Measurements from ENCODE around the gene PCDHGA4.
"Not testable (repeated sequence)": the region's sequence is repeated elsewhere in the genome, so short reads cannot be mapped to it uniquely, and the experiment has no call there.

The PCDHGA4 gene

GRCh38 chr5:141354900-141355469, at the start of gene PCDHGA4:
PCDHGA4 (plus strand) TSS chr5:141355021; CDS start chr5:141355108, 87 bp downstream.
- no peak for DNase-seq (ENCODE audit: low read depth)

- no peak for DNase-seq (ENCODE audit: low read depth)
These were observed 48.2 kb upstream of the PCDHGA4 start for GRCh38 chr5:141306630-141307029.

- DNase-seq (ENCODE audit: low read depth) = no peak
These were observed 41.1 kb upstream of the PCDHGA4 start for GRCh38 chr5:141313711-141314110.

GRCh38 chr5:141316963-141317362, 37.9 kb upstream of the PCDHGA4 start:
- not testable (repeated sequence) for DNase-seq (ENCODE audit: low read depth)

GRCh38 chr5:141319202-141319601, 35.6 kb upstream of the PCDHGA4 start:
- no peak for DNase-seq (ENCODE audit: low read depth)

- DNase-seq (ENCODE audit: low read depth) = no peak
These were observed 35.1 kb upstream of the PCDHGA4 start for GRCh38 chr5:141319699-141320098.

GRCh38 chr5:141320225-141321169, 34.3 kb upstream of the PCDHGA4 start, which contains the start of gene TAF7:
TAF7 (minus strand) TSS chr5:141320784; CDS start chr5:141320044, 740 bp downstream.
- DNase-seq (ENCODE audit: low read depth) = peak; percentile 74

- DNase-seq (ENCODE audit: low read depth) = no peak
These were observed 32.6 kb upstream of the PCDHGA4 start for GRCh38 chr5:141322261-141322660.

- no peak for DNase-seq (ENCODE audit: low read depth)
These were observed 28.6 kb upstream of the PCDHGA4 start for GRCh38 chr5:141326088-141326854.

GRCh38 chr5:141328231-141328630, 26.6 kb upstream of the PCDHGA4 start:
- DNase-seq (ENCODE audit: low read depth) = no peak

- DNase-seq (ENCODE audit: low read depth) = no peak
These were observed 24.3 kb upstream of the PCDHGA4 start, which contains the start of gene PCDHGA1 for GRCh38 chr5:141330299-141331080. PCDHGA1 (plus strand) TSS chr5:141330514.

- not testable (repeated sequence) for DNase-seq (ENCODE audit: low read depth)
These were observed 22.2 kb upstream of the PCDHGA4 start for GRCh38 chr5:141332571-141332970.

GRCh38 chr5:141338538-141339306, 16.1 kb upstream of the PCDHGA4 start, which contains the start of gene PCDHGA2:
PCDHGA2 (plus strand) TSS chr5:141338760.
- DNase-seq (ENCODE audit: low read depth) = no peak

- not testable (repeated sequence) for DNase-seq (ENCODE audit: low read depth)
These were observed 14.0 kb upstream of the PCDHGA4 start for GRCh38 chr5:141340781-141341354.

GRCh38 chr5:141342773-141343172, 12.0 kb upstream of the PCDHGA4 start:
- DNase-seq (ENCODE audit: low read depth) = no peak

- DNase-seq (ENCODE audit: low read depth) = no peak
These were observed 11.4 kb upstream of the PCDHGA4 start, which contains the start of gene PCDHGA3 for GRCh38 chr5:141343242-141343952. PCDHGA3 (plus strand) TSS chr5:141343829; CDS start chr5:141344034, 205 bp downstream.

- no peak for DNase-seq (ENCODE audit: low read depth)
These were observed 10.8 kb upstream of the PCDHGA4 start for GRCh38 chr5:141343953-141344463.

GRCh38 chr5:141345327-141345726, 9.5 kb upstream of the PCDHGA4 start:
- DNase-seq (ENCODE audit: low read depth) = no peak

GRCh38 chr5:141346017-141346416, 8.8 kb upstream of the PCDHGA4 start:
- DNase-seq (ENCODE audit: low read depth) = not testable (repeated sequence)

Data from CMK (cell line).